Erythroblast (primary cell): ENCODE data around the gene KRIT1.
"Not testable (repeated sequence)": the region's sequence is repeated elsewhere in the genome, so short reads cannot be mapped to it uniquely, and the experiment has no call there.

Experiments used
- DNase-seq, 2 experiments: peaks; one replicate each; lab custom pipeline; 2025; lab: John Stamatoyannopoulos, UW
- GATA1 ChIP-seq: IDR thresholded peaks from 2 replicates; pipeline ENCODE4 v1.6.1; 2011; ENCODE audit warnings: low read depth, mild to moderate bottlenecking, control low read depth, low read length, moderate library complexity
- POLR2A ChIP-seq: IDR thresholded peaks from 2 replicates; pipeline ENCODE4 v1.6.1; 2011; ENCODE audit warnings: mild to moderate bottlenecking, low read length

The KRIT1 gene

DNA sequence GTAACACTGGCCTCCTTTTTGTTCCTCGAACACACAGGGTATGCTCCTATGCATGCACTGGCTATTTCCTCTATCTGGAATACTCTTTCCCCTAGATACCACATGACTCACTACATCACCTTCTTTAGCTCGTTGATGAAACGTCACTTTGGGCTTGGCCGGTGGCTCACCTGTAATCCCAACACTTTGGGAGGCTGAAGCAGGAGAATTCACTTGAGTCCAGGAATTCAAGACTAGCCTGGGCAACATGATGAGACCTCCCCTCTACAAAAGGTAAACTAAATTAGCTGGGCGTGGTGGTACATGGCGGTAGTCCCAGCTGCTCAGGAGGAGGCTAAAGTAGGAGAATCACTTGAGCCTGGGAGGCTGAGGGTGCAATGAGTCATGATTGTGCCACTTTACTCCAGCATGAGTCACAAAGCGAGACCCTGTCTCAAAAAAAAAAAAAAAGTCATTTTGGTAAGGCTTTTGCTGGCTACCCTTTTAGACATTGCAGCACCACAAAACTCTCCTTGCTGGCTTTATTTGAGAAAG is 14.6 kb upstream of the KRIT1 start:
- TF ChIP-seq GATA1 (no peak), POLR2A (no peak)

GRCh38 chr7:92259610-92260247 is 14.0 kb upstream of the KRIT1 start:
- no peak for DNase-seq
- no peak for TF ChIP-seq POLR2A
- TF ChIP-seq GATA1, result no peak

More for the DNA sequence above, 14.6 kb upstream of the KRIT1 start:
- no peak for DNase-seq

DNA sequence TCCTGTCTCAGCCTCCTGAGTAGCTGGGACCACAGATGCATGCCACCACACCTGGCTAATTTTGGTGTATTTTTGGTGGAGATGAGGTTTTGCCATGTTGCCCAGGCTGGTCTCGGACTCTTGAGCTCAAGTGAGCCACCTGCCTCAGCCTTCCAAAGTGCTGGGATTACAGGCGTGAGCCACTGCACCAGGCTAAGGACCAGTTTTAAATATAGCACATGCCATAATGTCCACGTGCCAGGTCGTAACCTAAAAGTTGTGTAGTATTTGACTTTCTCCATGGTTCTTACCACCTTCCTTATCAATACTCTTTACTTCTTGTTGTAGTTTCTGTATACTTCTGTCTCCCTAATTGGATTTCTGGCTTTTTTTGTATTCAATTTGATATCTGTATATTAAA is 13.3 kb upstream of the KRIT1 start:
- TF ChIP-seq POLR2A (no peak), GATA1 (no peak)
- DNase-seq, result no peak

- no peak for TF ChIP-seq POLR2A
- no peak for TF ChIP-seq GATA1
- no peak for DNase-seq
Measured at GRCh38 chr7:92255308-92255707, 9.6 kb upstream of the KRIT1 start.

DNA sequence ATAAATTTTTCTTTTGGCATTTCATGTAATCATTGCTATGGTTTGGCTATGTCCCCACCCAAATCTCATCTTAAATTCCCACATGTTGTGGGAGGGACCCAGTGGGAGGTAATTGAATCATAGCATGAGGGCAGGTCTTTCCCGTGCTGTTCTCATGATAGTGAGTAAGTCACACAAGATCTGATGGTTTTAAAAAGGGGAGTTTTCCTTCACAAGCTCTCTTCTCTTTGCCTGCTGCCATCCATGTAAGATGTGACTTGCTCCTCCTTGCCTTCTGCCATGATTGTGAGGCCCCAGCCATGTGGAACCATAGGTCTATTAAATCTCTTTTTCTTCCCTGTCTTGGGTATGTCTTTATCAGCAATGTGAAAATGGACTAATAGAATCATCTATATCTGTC is 9.1 kb upstream of the KRIT1 start:
- DNase-seq, result not testable (repeated sequence)

DNA sequence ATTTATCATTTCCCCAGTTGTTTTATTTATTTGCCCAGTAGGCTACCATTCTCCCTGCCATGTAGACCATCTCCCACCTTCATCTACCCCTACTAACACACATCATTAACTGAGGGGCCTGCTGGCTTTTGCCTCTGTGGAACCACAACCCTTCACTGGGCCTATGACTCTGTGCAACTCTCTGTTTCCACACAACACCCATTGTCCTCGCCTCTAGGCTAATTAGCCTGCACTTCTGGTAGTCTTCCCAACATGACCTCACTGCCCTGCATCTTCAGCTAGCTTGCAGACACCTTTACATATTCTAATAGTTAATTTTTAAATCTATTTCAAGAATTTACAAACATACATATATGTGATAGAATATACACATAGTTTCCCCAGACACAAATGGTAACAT is 7.5 kb upstream of the KRIT1 start:
- TF ChIP-seq GATA1 (no peak), POLR2A (no peak)
- DNase-seq, result no peak

DNA sequence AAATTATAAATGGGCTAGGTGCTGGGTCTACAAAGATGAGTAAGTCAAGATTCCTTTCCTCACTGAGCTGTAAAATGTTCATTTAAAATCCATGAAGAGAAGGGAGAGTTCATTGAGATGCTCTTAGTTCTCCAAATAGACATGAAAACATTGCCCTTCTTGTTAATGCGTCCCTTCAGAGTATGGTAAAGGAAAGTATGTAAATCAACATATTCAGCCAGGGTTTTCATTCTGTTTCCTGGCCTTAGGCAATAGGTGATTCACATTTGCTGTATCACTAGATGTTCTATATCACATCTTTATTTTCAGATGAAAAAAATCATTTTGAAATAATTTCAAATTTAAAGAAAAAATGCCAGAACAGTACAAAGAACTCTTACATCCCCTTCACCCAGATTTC is 5.5 kb upstream of the KRIT1 start:
- DNase-seq, result no peak
- TF ChIP-seq GATA1, result no peak
- no peak for TF ChIP-seq POLR2A

GRCh38 chr7:92250603-92251002 is 4.9 kb upstream of the KRIT1 start:
- TF ChIP-seq GATA1 (no peak), POLR2A (no peak)
- DNase-seq, result no peak

GRCh38 chr7:92246360-92247101 is 817 bp upstream of the KRIT1 start:
- TF ChIP-seq GATA1 (no peak), POLR2A (no peak)
- peak; percentile 55 to 59 for DNase-seq

DNA sequence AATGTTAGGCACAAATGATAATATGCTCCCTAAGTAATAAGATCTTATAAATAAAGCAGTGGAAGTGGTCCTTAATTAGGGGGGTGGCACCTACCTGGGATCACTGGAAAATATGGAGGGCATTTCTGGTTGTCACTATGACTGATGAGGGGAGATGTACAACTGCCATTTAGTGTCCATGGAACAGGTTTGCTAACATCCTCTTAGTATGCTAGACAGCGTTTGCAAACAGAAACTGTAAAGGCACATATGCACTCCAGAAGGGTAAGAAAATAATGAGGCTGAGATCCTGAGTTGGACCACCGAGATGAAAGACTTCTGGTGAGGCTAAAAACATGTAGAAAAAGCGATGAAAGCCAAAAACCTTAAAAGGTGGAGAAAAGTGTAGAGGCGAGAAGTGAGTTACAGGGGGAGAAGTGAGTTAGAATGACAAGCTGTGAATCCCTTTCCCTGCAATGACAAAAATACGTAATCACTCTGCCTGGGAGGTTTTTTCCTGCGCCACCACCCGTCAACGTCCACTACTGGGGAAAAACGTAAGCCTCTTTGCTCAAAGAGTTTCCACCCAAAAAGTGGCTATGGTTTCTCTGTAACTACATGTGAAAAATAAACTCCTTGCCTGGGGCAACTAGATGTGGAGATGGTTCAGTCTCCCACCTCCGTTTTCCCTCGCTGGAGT is 767 bp downstream of the KRIT1 start:
- DNase-seq, result peak; percentile 72 to 83
- no peak for TF ChIP-seq POLR2A
- no peak for TF ChIP-seq GATA1

GRCh38 chr7:92242972-92243371 is 2.7 kb downstream of the KRIT1 start:
- DNase-seq, result no peak
- TF ChIP-seq GATA1 (no peak), POLR2A (no peak)

GRCh38 chr7:92230547-92230946 is 15.2 kb downstream of the KRIT1 start:
- DNase-seq, result no peak
- TF ChIP-seq GATA1 (no peak), POLR2A (no peak)

DNA sequence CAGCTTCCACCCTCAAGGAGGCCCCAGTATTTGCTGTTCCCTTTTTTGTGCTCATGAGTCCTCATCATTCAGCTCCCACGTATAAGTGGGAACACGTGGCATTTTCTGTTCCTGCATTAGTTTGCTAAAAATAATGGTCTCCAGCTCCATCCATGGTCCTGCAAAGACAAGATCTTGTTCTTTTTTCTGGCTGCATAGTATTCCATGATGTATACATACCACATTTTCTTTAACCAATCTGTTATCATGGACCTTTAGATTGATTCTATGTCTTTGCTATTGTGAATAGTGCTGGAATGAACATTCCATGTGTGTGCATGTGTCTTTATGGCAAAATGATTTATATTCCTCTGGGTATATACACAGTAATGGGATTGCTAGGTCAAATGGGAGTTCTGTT is 17.0 kb downstream of the KRIT1 start:
- no peak for DNase-seq
- TF ChIP-seq POLR2A (no peak), GATA1 (no peak)

- no peak for TF ChIP-seq GATA1
- no peak for TF ChIP-seq POLR2A
- DNase-seq, result no peak
Measured at GRCh38 chr7:92228100-92228499, 17.6 kb downstream of the KRIT1 start.
